GM21825 (cell line): ENCODE results near the gene ZNF142.
"Not testable (repeated sequence)": the region's sequence is repeated elsewhere in the genome, so short reads cannot be mapped to it uniquely, and the experiment has no call there.

ENCODE experiments used
- ATAC-seq: cut with Tn5 transposase; IDR thresholded peaks from one replicate; pipeline ENCODE4 v1.9.1; 2021; ENCODE audit warnings: mild to moderate bottlenecking, moderate library complexity; ENCODE audit not compliant: unreplicated experiment

Gene ZNF142

GRCh38 chr2:218659258-218659987 is at the start of gene ZNF142, which contains the start of gene BCS1L:
TSS of gene ZNF142 (minus strand) at chr2:218659623. CDS start at chr2:218656429, 3,194 bp downstream.
TSS of gene BCS1L (plus strand) at chr2:218659683. CDS start at chr2:218660988, 1,305 bp downstream.
- peak; percentile 97 for ATAC-seq

GRCh38 chr2:218708086-218708485 is 48.7 kb upstream of the ZNF142 start:
- no peak for ATAC-seq

GRCh38 chr2:218703341-218703740 is 43.9 kb upstream of the ZNF142 start:
- ATAC-seq, result no peak

GRCh38 chr2:218701806-218702205 is 42.4 kb upstream of the ZNF142 start:
- ATAC-seq, result no peak

GRCh38 chr2:218698885-218699284 is 39.5 kb upstream of the ZNF142 start:
- no peak for ATAC-seq

GRCh38 chr2:218694405-218695145 is 35.2 kb upstream of the ZNF142 start:
- ATAC-seq, result no peak

GRCh38 chr2:218691234-218691633 is 31.8 kb upstream of the ZNF142 start:
- no peak for ATAC-seq

- ATAC-seq, result not testable (repeated sequence)
These were observed 28.1 kb upstream of the ZNF142 start for GRCh38 chr2:218687400-218688060.

GRCh38 chr2:218680061-218680460 is 20.6 kb upstream of the ZNF142 start:
- no peak for ATAC-seq

GRCh38 chr2:218679119-218679518 is 19.7 kb upstream of the ZNF142 start:
- no peak for ATAC-seq

- ATAC-seq, result peak; percentile 97
These were observed 12.5 kb upstream of the ZNF142 start, which contains the start of the genes RNF25 and STK36 for GRCh38 chr2:218671654-218672566. TSS of gene RNF25 (minus strand) at chr2:218672002. CDS start at chr2:218671970, 32 bp downstream. TSS of gene STK36 (plus strand) at chr2:218672086. CDS start at chr2:218672830, 744 bp downstream.

- ATAC-seq, result peak; percentile 9
These were observed 11.8 kb upstream of the ZNF142 start for GRCh38 chr2:218671097-218671653.

GRCh38 chr2:218664653-218665052 is 5.2 kb upstream of the ZNF142 start:
- ATAC-seq, result no peak

- no peak for ATAC-seq
These were observed 4.5 kb upstream of the ZNF142 start for GRCh38 chr2:218663901-218664300.

- no peak for ATAC-seq
These were observed 3.4 kb upstream of the ZNF142 start for GRCh38 chr2:218662827-218663226.

- ATAC-seq, result no peak
These were observed 3.0 kb upstream of the ZNF142 start for GRCh38 chr2:218662377-218662776.

GRCh38 chr2:218659988-218660358 is 550 bp upstream of the ZNF142 start:
- ATAC-seq, result no peak

GRCh38 chr2:218658671-218659257 is 659 bp downstream of the ZNF142 start:
- ATAC-seq, result peak; percentile 38

GRCh38 chr2:218655751-218656150 is 3.7 kb downstream of the ZNF142 start:
- ATAC-seq, result no peak

- ATAC-seq, result no peak
These were observed 10.7 kb downstream of the ZNF142 start for GRCh38 chr2:218648787-218649100.
